ENCODE data around the gene AURKAIP1. TPM values are rescaled to one million over a fixed set of nuclear protein-coding genes. Genes with fewer than 3 reads are reported as not detected.

AURKAIP1 gene
- polyA plus RNA-seq, 2 of the 4 experiments (the other 2 are of a cell fraction): 62.0 to 102 TPM

DNA sequence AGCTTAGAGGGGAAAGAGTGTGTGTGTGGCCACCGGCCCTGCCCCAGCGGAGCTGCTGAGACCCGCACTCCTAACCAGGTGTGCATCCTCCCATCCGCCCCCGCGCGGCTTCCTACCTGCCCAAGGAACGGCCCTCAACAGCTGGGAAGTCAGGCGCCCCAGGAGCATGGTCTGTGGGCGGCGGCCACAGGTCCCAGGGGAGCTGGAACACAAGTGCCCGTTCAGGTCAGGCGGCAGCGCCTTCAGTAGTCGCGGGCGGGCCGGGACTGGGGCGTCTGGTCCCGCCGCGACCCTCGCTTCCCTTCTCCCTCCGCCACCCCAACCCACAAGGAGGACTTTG is 448 bp downstream of the AURKAIP1 start (continued):
- TF ChIP-seq, protein P1, sequence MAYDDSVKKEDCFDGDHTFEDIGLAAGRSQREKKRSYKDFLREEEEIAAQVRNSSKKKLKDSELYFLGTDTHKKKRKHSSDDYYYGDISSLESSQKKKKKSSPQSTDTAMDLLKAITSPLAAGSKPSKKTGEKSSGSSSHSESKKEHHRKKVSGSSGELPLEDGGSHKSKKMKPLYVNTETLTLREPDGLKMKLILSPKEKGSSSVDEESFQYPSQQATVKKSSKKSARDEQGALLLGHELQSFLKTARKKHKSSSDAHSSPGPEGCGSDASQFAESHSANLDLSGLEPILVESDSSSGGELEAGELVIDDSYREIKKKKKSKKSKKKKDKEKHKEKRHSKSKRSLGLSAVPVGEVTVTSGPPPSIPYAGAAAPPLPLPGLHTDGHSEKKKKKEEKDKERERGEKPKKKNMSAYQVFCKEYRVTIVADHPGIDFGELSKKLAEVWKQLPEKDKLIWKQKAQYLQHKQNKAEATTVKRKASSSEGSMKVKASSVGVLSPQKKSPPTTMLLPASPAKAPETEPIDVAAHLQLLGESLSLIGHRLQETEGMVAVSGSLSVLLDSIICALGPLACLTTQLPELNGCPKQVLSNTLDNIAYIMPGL (CRISPR knock-in tag; IDR thresholded peaks at IDR 0.05; ENCODE audit: borderline replicate concordance): no peak
- no peak for TF ChIP-seq EP300 (IDR thresholded peaks at IDR 0.05)

DNA sequence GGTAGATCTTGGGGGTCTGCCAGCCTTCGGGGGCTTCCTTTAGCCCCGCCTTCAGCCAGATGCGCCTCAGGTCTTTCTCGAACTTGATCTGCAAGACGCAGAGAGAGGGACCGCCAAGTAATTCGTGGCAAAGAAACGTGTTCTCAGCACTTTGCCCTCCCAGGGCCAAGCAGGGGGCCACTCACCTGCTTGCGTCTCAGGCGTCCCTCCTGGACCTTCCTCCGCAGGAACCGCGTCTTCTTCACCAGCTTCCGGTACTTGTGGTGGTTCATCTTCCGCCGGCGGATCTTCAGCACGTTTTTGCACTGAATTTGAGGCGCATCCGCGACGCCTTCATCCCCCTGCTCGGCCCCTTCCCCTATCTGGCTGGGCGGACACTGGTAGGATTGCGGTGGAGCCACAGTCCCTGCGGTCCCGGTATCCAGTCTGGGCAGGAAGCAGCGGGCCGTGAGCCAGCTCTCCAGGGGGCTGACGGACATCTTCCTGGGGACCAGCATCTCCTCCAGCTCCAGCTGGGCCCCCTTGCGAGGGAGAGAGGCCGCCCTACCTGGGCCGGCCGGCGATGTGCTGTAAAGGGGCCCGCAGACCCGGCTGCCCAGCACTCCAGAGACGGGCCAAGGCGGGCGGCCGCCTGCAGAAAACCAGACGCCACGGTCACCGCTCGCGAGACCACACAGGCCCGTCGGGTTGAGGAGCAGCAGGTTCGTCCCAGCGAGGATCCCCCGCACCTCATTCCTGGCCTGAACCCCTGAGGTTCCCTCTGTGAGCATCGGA is 1.0 kb downstream of the AURKAIP1 start:
- ATAC-seq (no peak), FAIRE-seq (no peak), DNase-seq (ENCODE audit: low read depth in 1 of 2, low spot score in 1 of 2) (no peak)
- ChIA-PET CTCF (interaction anchor here (1.3 to 3.2 kb wide), 9 partner anchors 9 to 132 kb away, joined by 3 to 35 read pairs (median 5); partner anchors contain the start of gene DVL1), POLR2A (interaction anchor here (2.3 kb wide), 1 partner anchor 25 kb away, joined by 20 read pairs; the partner anchor contains the start of gene CCNL2)
- TF ChIP-seq JUN (IDR thresholded peaks at IDR 0.05): no peak
- TF ChIP-seq HDAC2 (IDR thresholded peaks at IDR 0.05): no peak
- TF ChIP-seq NR3C1 (IDR thresholded peaks at IDR 0.05): no peak
- TF ChIP-seq EHF (CRISPR knock-in tag; IDR thresholded peaks at IDR 0.05): no peak
- TF ChIP-seq PHF8 (IDR thresholded peaks at IDR 0.05; ENCODE audit: borderline replicate concordance, low read depth): no peak
- no peak for TF ChIP-seq SMC3 (IDR thresholded peaks at IDR 0.05)
- no peak for TF ChIP-seq KDM1A (IDR thresholded peaks at IDR 0.05; ENCODE audit: low read depth)
- TF ChIP-seq, protein P2, sequence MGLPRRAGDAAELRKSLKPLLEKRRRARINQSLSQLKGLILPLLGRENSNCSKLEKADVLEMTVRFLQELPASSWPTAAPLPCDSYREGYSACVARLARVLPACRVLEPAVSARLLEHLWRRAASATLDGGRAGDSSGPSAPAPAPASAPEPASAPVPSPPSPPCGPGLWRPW (IDR thresholded peaks at IDR 0.05): no peak
- 70% methylated on average over 28 of the region's 52 CpGs for WGBS (ENCODE audit: missing lambda C conversion rate)
- Histone ChIP-seq H3K9me3 (no peaks in the 10 kb centered on the region), H3K4me3 (peak overlapping the region; percentile 94), H3K27ac (peak overlapping the region; percentile 96 to 98), H3K4me2 (peak overlapping the region; percentile 89), H3K4me1 (peaks cover 14% of the 10 kb centered on the region)

DNA sequence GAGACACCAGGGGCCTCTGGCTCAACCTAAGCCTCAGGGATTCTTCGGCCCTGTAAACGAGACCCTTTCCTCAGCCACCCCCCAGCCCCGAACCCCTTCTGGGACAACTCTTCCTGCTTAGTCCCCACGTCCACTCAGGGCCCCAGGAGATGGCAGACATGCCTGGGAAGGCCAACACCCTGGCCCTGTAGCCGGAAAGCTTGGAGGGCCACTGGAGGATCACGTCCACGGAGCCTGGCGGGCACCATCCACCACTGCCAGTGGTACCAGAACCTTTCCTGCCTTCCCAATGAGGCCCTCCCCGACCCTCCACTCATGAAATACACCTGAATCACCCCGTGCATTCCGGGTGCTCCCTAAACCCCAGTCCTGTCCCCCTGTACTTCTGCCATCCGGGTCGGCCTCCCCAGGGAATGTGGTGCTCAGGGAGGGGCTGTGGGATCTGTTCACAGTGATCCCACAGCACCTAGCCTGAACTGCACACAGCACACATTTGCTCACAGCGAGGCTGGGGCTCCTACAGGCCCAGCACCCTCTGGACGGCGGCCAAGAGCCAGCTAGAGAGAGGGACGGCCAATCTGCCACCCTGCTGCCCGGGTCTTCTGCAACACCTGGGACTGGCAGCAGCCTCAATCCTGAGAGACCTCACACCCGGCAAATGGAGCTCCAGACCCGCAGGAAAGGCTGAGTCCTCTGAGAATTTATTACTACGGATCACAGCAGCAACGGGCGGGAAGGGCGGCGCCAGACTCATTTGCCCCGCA is 1.8 kb downstream of the AURKAIP1 start:
- 86% methylated on average over 20 of the region's 26 CpGs for WGBS (ENCODE audit: missing lambda C conversion rate)
- Histone ChIP-seq H3K4me2 (peak overlapping the region; percentile 89), H3K27ac (no peak overlapping the region), H3K4me1 (peaks cover 14% of the 10 kb centered on the region), H3K9me3 (no peaks in the 10 kb centered on the region), H3K4me3 (peak overlapping the region; percentile 94; the same call in 2 of the 3 replicates)
- FAIRE-seq (no peak), DNase-seq (ENCODE audit: low read depth in 1 of 2, low spot score in 1 of 2) (no peak), ATAC-seq (no peak)
- ChIA-PET POLR2A (no interaction called here), CTCF (interaction anchor here (1.1 to 6.1 kb wide), 16 partner anchors 8 to 133 kb away, joined by 3 to 73 read pairs (median 6); partner anchors contain the start of gene DVL1)
- TF ChIP-seq, protein P3, sequence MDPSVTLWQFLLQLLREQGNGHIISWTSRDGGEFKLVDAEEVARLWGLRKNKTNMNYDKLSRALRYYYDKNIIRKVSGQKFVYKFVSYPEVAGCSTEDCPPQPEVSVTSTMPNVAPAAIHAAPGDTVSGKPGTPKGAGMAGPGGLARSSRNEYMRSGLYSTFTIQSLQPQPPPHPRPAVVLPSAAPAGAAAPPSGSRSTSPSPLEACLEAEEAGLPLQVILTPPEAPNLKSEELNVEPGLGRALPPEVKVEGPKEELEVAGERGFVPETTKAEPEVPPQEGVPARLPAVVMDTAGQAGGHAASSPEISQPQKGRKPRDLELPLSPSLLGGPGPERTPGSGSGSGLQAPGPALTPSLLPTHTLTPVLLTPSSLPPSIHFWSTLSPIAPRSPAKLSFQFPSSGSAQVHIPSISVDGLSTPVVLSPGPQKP (IDR thresholded peaks at IDR 0.05; ENCODE audit: low read depth, low read length): no peak
- TF ChIP-seq NPAS2 (CRISPR knock-in tag; IDR thresholded peaks at IDR 0.05; ENCODE audit: borderline replicate concordance): no peak
- no peak for TF ChIP-seq SMC3 (IDR thresholded peaks at IDR 0.05)
- no peak for TF ChIP-seq RCOR1 (IDR thresholded peaks at IDR 0.05; ENCODE audit: low read depth, low read length)
- TF ChIP-seq TFCP2L1 (CRISPR knock-in tag; IDR thresholded peaks at IDR 0.05): no peak
- no peak for TF ChIP-seq NFE2L2 (conservative IDR thresholded peaks at IDR 0.05; ENCODE audit: low read length)
- no peak for TF ChIP-seq CHD2 (IDR thresholded peaks at IDR 0.05; ENCODE audit: low read length, partially characterized antibody)
- no peak for TF ChIP-seq KDM5A (IDR thresholded peaks at IDR 0.05)
- no peak for TF ChIP-seq HOXA7 (CRISPR knock-in tag; IDR thresholded peaks at IDR 0.05)
- TF ChIP-seq CHD4 (IDR thresholded peaks at IDR 0.05; ENCODE audit: borderline replicate concordance): no peak
- no peak for TF ChIP-seq RFX5 (IDR thresholded peaks at IDR 0.05)
- TF ChIP-seq, protein P4, sequence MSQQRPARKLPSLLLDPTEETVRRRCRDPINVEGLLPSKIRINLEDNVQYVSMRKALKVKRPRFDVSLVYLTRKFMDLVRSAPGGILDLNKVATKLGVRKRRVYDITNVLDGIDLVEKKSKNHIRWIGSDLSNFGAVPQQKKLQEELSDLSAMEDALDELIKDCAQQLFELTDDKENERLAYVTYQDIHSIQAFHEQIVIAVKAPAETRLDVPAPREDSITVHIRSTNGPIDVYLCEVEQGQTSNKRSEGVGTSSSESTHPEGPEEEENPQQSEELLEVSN (IDR thresholded peaks at IDR 0.05; ENCODE audit: borderline replicate concordance, low read depth): no peak
- TF ChIP-seq JUNB (IDR thresholded peaks at IDR 0.05): no peak
- no peak for TF ChIP-seq MYC (IDR thresholded peaks at IDR 0.05; ENCODE audit: borderline replicate concordance, low read length)
- TF ChIP-seq ZC3H11A (IDR thresholded peaks at IDR 0.05): no peak
- TF ChIP-seq HDAC2 (IDR thresholded peaks at IDR 0.05): no peak
- TF ChIP-seq MAFK (IDR thresholded peaks at IDR 0.05; ENCODE audit: partially characterized antibody): no peak
